H1 (cell line): ENCODE results near the gene COMMD7. TPM values are rescaled to one million over a fixed set of nuclear protein-coding genes. Genes with fewer than 3 reads are reported as not detected.

Source experiments
- CTCF ChIA-PET: fragments of 300-600 bp; sonication (Branson Sonifier 250); formaldehyde crosslinking; loops from one replicate; lab custom pipeline; 2021; ENCODE audit not compliant: partially characterized antibody; lab: Charles Lee
- POLR2A ChIA-PET: fragments of 300-600 bp; sonication (Branson Sonifier 250); formaldehyde crosslinking; loops from one replicate; lab custom pipeline; 2021; ENCODE audit warnings: inconsistent platforms; ENCODE audit not compliant: partially characterized antibody; lab: Charles Lee
- DNase-seq, 2 experiments: peaks; one replicate each; pipeline versions ENCODE4 v3.0.0 to v3.0.0-alpha.2; 2010 to 2022; ENCODE audit warnings: low spot score in 2 of 2, low read depth in 1 of 2, mixed read lengths in 1 of 2
- FAIRE-seq: peaks from 2 replicates; lab custom pipeline; 2011; peaks lifted over from hg19 to GRCh38; lab: Jason Lieb, UNC
- H2AFZ ChIP-seq: 2 replicates; pipeline ENCODE4 v1.8.1; 2012; ENCODE audit warnings: low read length, inconsistent platforms
- H2AK5ac ChIP-seq: 2 replicates; pipeline ENCODE4 v1.6.1; 2013; ENCODE audit warnings: low read depth, low read length
- H2BK120ac ChIP-seq: replicated peaks from 2 replicates; pipeline ENCODE3; 2013; ENCODE audit warnings: low read depth, low read length, inconsistent platforms
- H2BK12ac ChIP-seq: 2 replicates; pipeline ENCODE4 v1.6.1; 2013; ENCODE audit warnings: low read depth, low read length
- H2BK15ac ChIP-seq: 2 replicates; pipeline ENCODE4 v1.6.1; 2013; ENCODE audit warnings: low read length
- H2BK20ac ChIP-seq: 2 replicates; pipeline ENCODE4 v1.6.1; 2013; ENCODE audit warnings: low read length
- H2BK5ac ChIP-seq: 2 replicates; pipeline ENCODE4 v1.6.1; 2013; ENCODE audit warnings: low read depth, low read length
- H3K14ac ChIP-seq: 2 replicates; pipeline ENCODE4 v1.6.1; 2013; ENCODE audit warnings: inconsistent platforms; ENCODE audit not compliant: insufficient read length
- H3K18ac ChIP-seq: 2 replicates; pipeline ENCODE4 v1.6.1; 2013; ENCODE audit warnings: low read length; ENCODE audit errors: extremely low read depth
- H3K23ac ChIP-seq: 2 replicates; pipeline ENCODE4 v1.6.1; 2013; ENCODE audit warnings: inconsistent platforms; ENCODE audit not compliant: insufficient read length
- H3K23me2 ChIP-seq: 2 replicates; pipeline ENCODE4 v1.6.1; 2013; ENCODE audit warnings: low read depth, low read length
- H3K27ac ChIP-seq: 2 replicates; pipeline ENCODE4 v1.6.1; 2011; ENCODE audit warnings: low read depth, low read length, inconsistent platforms
- H3K27me3 ChIP-seq, 4 experiments: replicated peaks in 1 of 4; 1 replicate in 1 of 4; 2 replicates in 3 of 4; pipeline versions ENCODE4 v1.6.1 to v1.8.1; 2011 to 2013; ENCODE audit warnings: low read length in 3 of 4, mild to moderate bottlenecking in 3 of 4, inconsistent platforms in 2 of 4, mixed read lengths in 2 of 4, moderate library complexity in 1 of 4; ENCODE audit not compliant: control insufficient read depth in 3 of 4, insufficient read depth in 3 of 4; ENCODE audit errors: extremely low read depth in 1 of 4
- H3K36me3 ChIP-seq, 4 experiments: 2 replicates each; pipeline versions ENCODE4 v1.6.1 to v1.8.1; 2011 to 2013; ENCODE audit warnings: mild to moderate bottlenecking in 4 of 4, low read length in 3 of 4, moderate library complexity in 2 of 4, control low read depth in 1 of 4, inconsistent platforms in 1 of 4; ENCODE audit not compliant: insufficient read depth in 4 of 4, control insufficient read depth in 2 of 4
- H3K4ac ChIP-seq: replicated peaks from 2 replicates; pipeline ENCODE3; 2013; ENCODE audit warnings: low read length, low read depth, mixed read lengths, inconsistent platforms; ENCODE audit not compliant: insufficient read length
- H3K4me1 ChIP-seq, 4 experiments: replicated peaks in 1 of 4; 1 replicate in 1 of 4; 2 replicates in 3 of 4; pipeline versions ENCODE4 v1.6.1 to v1.8.1; 2011 to 2013; ENCODE audit warnings: low read length in 3 of 4, inconsistent platforms in 2 of 4, mixed read lengths in 1 of 4; ENCODE audit not compliant: insufficient read depth in 4 of 4, control insufficient read depth in 3 of 4
- H3K4me2 ChIP-seq, 2 experiments: 2 replicates each; pipeline versions ENCODE4 v1.6.1 to v1.8.1; 2011 to 2013; ENCODE audit warnings: low read depth in 2 of 2, low read length in 2 of 2, control low read depth in 1 of 2, inconsistent platforms in 1 of 2, mild to moderate bottlenecking in 1 of 2; ENCODE audit not compliant: insufficient read depth in 1 of 2
- H3K4me3 ChIP-seq, 4 experiments: fragments of 200-600, 300-600 bp in 1 of 4; sonication (generic), shearing (Covaris generic), sonication (Bioruptor Twin) in 1 of 4; 2 replicates each; pipeline versions ENCODE4 v1.5.1 to v1.8.1; 2011 to 2016; ENCODE audit warnings: low read length in 4 of 4, low read depth in 3 of 4, control low read depth in 2 of 4, inconsistent platforms in 2 of 4, mild to moderate bottlenecking in 2 of 4, mixed read lengths in 1 of 4, moderate library complexity in 1 of 4; ENCODE audit not compliant: insufficient read depth in 2 of 4; ENCODE audit errors: extremely low read depth in 1 of 4
- H3K56ac ChIP-seq: replicated peaks from 2 replicates; pipeline ENCODE3; 2013; ENCODE audit warnings: low read depth, mild to moderate bottlenecking, mixed read lengths, low read length, inconsistent platforms; ENCODE audit not compliant: insufficient read length
- H3K79me1 ChIP-seq: 2 replicates; pipeline ENCODE4 v1.6.1; 2013; ENCODE audit warnings: low read depth, low read length, control low read depth
- H3K79me2 ChIP-seq, 2 experiments: 2 replicates each; pipeline versions ENCODE4 v1.6.1 to v1.8.1; 2012 to 2013; ENCODE audit warnings: low read length in 2 of 2, mild to moderate bottlenecking in 2 of 2, inconsistent platforms in 1 of 2; ENCODE audit not compliant: insufficient read depth in 2 of 2, control insufficient read depth in 1 of 2
- H3K9ac ChIP-seq, 4 experiments: replicated peaks in 1 of 4; 1 replicate in 1 of 4; 2 replicates in 3 of 4; pipeline versions ENCODE4 v1.6.1 to v1.8.1; 2011 to 2013; ENCODE audit warnings: low read depth in 3 of 4, low read length in 3 of 4, control low read depth in 2 of 4, mild to moderate bottlenecking in 2 of 4, moderate library complexity in 2 of 4, inconsistent platforms in 1 of 4; ENCODE audit errors: extremely low read depth in 1 of 4
- H3K9me3 ChIP-seq, 2 experiments: 2 replicates each; pipeline versions ENCODE4 v1.6.1 to v1.8.1; 2012 to 2013; ENCODE audit warnings: mild to moderate bottlenecking in 2 of 2, moderate library complexity in 2 of 2, control low read depth in 1 of 2, inconsistent platforms in 1 of 2, low read depth in 1 of 2, low read length in 1 of 2, mixed read lengths in 1 of 2; ENCODE audit not compliant: insufficient read depth in 2 of 2
- H4K20me1 ChIP-seq, 2 experiments: replicated peaks in 1 of 2; 2 replicates each; pipeline versions ENCODE3 to v1.8.1; 2011 to 2013; ENCODE audit warnings: inconsistent platforms in 2 of 2, low read length in 2 of 2, mild to moderate bottlenecking in 1 of 2; ENCODE audit not compliant: insufficient read depth in 2 of 2, control insufficient read depth in 1 of 2
- H4K5ac ChIP-seq: 2 replicates; pipeline ENCODE4 v1.6.1; 2013; ENCODE audit warnings: low read length, low read depth, mixed read lengths, inconsistent platforms; ENCODE audit not compliant: insufficient read length
- H4K8ac ChIP-seq: 2 replicates; pipeline ENCODE4 v1.8.0; 2013; ENCODE audit warnings: mild to moderate bottlenecking, moderate library complexity, low read length, inconsistent platforms; ENCODE audit not compliant: insufficient read depth; ENCODE audit errors: extremely low read depth
- H4K91ac ChIP-seq: replicated peaks from 2 replicates; pipeline ENCODE3; 2013; ENCODE audit warnings: low read length, mixed read lengths, inconsistent platforms; ENCODE audit not compliant: insufficient read length
- E2F6 ChIP-seq: IDR thresholded peaks from 2 replicates; pipeline ENCODE4 v1.6.1; 2012; ENCODE audit warnings: inconsistent platforms
- EP300 ChIP-seq, 2 experiments: IDR thresholded peaks; 1 replicate in 1 of 2; 2 replicates in 1 of 2; pipeline ENCODE4 v1.6.1; 2011 to 2012; ENCODE audit warnings: low read depth in 2 of 2, low read length in 2 of 2, mild to moderate bottlenecking in 2 of 2, borderline replicate concordance in 1 of 2, inconsistent platforms in 1 of 2, moderate library complexity in 1 of 2
- JUND ChIP-seq: IDR thresholded peaks from 2 replicates; pipeline ENCODE4 v1.6.1; 2011; ENCODE audit warnings: mild to moderate bottlenecking, improper control_type of control experiment, low read length
- SRF ChIP-seq: IDR thresholded peaks from 2 replicates; pipeline ENCODE4 v1.6.1; 2011; ENCODE audit warnings: mild to moderate bottlenecking, low read depth, low read length, moderate library complexity
- WGBS, 2 experiments: shearing (Covaris generic) in 1 of 2; methylation state at CpG; one replicate each; pipeline versions ENCODE4 v1.1.6 to v1.1.7; 2013 to 2015; ENCODE audit warnings: low lambda C conversion rate in 2 of 2, mixed read lengths in 2 of 2, inconsistent platforms in 1 of 2, low coverage in 1 of 2, missing lambda C conversion rate in 1 of 2; ENCODE audit not compliant: insufficient replicate concordance in 2 of 2, insufficient coverage in 1 of 2, insufficient read length in 1 of 2; ENCODE audit errors: extremely low coverage in 1 of 2, missing lambda C conversion rate in 1 of 2; 5-methylcytosine and 5-hydroxymethylcytosine counted together
- polyA plus RNA-seq, 7 experiments: library from polyadenylated mRNA; depleted of rRNA in 3 of 7; stranded (reverse) in 5 of 7; unstranded in 2 of 7; fragments of >200 nt in 5 of 7; fragments of 200-250 nt in 2 of 7; gene quantifications; 1 replicate in 5 of 7; 2 replicates in 1 of 7; 4 replicates in 1 of 7; pipeline versions ENCODE4 v1.2.1 to v1.2.3, GENCODE V29; 2011 to 2013; ENCODE audit warnings: missing spikeins in 2 of 7, mixed read lengths in 2 of 7
- total RNA-seq: library from RNA; stranded (reverse); fragmentation: NEBNext Ultra II Directional; extraction: Animal tissue kit (Norgen Biotek cat#: 25700); gene quantifications from 2 replicates; pipeline ENCODE4 v1.2.1, GENCODE V29; 2021

Gene COMMD7
- total and polyA plus RNA-seq, 2 of the 8 experiments (the other 6 are each of a cell fraction or from before 2014, with no cell fraction given) = 39.4 to 48.9 TPM

DNA sequence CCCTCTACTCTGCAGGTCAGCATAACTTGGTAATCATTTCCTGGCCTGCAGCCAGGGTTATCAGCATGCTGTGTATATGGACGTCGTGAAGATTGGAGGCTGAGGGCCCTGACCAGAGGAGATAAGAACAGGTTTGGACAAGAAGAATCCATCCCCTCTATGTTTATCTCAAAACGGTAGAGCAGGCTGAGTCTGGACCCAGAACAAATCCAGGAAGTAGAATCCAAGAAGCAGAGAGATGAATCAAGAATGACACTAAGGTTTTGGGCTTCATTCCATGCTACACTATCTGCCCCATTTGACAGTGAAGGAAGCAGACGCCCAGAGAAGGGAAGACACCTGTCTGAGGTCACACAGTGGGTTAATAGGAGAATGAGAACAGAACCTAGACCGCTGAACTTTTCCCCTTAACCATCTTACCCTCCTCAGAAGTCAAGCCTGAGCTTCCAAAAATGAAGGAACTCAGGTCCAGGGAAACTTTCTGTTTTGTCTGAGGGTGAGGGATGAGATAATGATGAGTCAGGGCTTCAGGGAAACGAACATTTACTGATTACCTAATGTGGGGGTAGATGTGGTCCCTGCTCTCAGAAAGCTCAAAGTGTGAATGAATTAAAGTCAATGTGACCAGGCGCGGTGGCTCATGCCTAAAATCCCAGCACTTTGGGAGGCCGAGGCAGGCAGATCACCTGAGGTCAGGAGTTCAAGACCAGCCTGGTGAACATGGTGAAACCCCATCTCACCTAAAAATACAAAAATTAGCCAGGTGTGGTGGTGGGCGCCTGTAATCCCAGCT is 9.4 kb upstream of the COMMD7 start:
- peak overlapping the region; percentile 85 for H2AK5ac ChIP-seq
- H3K79me1 ChIP-seq = no peaks in the 10 kb centered on the region
- no peak for FAIRE-seq
- peak overlapping the region; percentile 44 to 52; a peak in 3 of 4 replicates for H3K4me2 ChIP-seq
- H2BK15ac ChIP-seq = no peak overlapping the region
- no peak overlapping the region; the same call in 1 of the 2 replicates for H4K8ac ChIP-seq
- H3K27ac ChIP-seq = peak overlapping the region; percentile 80
- H3K4ac ChIP-seq = peak overlapping the region; percentile 61
- WGBS, 2 experiments = 71% methylated on average over 10 of the region's 10 CpGs; no CpG with 5 or more reads in 1 of the 2 experiments
- H3K9ac ChIP-seq = no peak overlapping the region
- no peaks in the 10 kb centered on the region for H4K20me1 ChIP-seq
- peak overlapping the region; percentile 94 for H2BK12ac ChIP-seq
- H2BK120ac ChIP-seq = peak overlapping the region; percentile 69
- H3K27me3 ChIP-seq = no peaks in the 10 kb centered on the region
- H4K5ac ChIP-seq = peak overlapping the region; percentile 54
- no peak overlapping the region for H3K14ac ChIP-seq
- H2BK5ac ChIP-seq = peak overlapping the region; percentile 98
- H4K91ac ChIP-seq = peak overlapping the region; percentile 92
- no peaks in the 10 kb centered on the region for H3K9me3 ChIP-seq
- peak overlapping the region in 1 of 4 experiments; percentile 29; a peak in 1 of 8 replicates for H3K4me3 ChIP-seq
- POLR2A ChIA-PET = interaction anchor here (1.0 to 4.8 kb wide), 4 partner anchors 8 to 67 kb away, joined by 3 to 50 read pairs (median 6); partner anchors contain the start of genes COMMD7, DNMT3B and MAPRE1
- H2AFZ ChIP-seq = no peak overlapping the region
- peaks cover 0 to 3% of the 10 kb centered on the region in 2 experiments; a peak in 1 of 4 replicates for H3K79me2 ChIP-seq
- H3K36me3 ChIP-seq = no peaks in the 10 kb centered on the region
- CTCF ChIA-PET = interaction anchor here (0.7 to 1.6 kb wide), 5 partner anchors 10 to 79 kb away, joined by 3 to 8 read pairs (median 3); partner anchors contain the start of gene C20orf203
- H3K18ac ChIP-seq = peak overlapping the region; percentile 93
- peaks cover 1% of the 10 kb centered on the region; the same call in 1 of the 2 replicates for H3K23me2 ChIP-seq
- TF ChIP-seq SRF (no peak), EP300 (IDR thresholded peaks at IDR 0.05; ENCODE audit: borderline replicate concordance in 1 of 2, low read depth in 2 of 2, low read length in 2 of 2) (no peak), E2F6 (no peak), JUND (no peak)
- H2BK20ac ChIP-seq = peak overlapping the region; percentile 97
- H3K56ac ChIP-seq = peak overlapping the region; percentile 10
- no peak for DNase-seq
- H3K23ac ChIP-seq = no peak overlapping the region
- H3K4me1 ChIP-seq = peaks cover 19 to 33% (median 29%) of the 10 kb centered on the region in 4 experiments
